Activated CD8-positive, alpha-beta memory T cell treated with anti-CD3 and anti-CD28 coated beads, Interleukin-2, amount 50 U/mL, for 4 hours (primary cell): ENCODE measurements around the gene DNAAF5.
"Not testable (repeated sequence)": the region's sequence is repeated elsewhere in the genome, so short reads cannot be mapped to it uniquely, and the experiment has no call there.

Experiments
- DNase-seq: peaks from one replicate; pipeline ENCODE4 v3.0.0-alpha.2; 2020

The DNAAF5 gene

DNA sequence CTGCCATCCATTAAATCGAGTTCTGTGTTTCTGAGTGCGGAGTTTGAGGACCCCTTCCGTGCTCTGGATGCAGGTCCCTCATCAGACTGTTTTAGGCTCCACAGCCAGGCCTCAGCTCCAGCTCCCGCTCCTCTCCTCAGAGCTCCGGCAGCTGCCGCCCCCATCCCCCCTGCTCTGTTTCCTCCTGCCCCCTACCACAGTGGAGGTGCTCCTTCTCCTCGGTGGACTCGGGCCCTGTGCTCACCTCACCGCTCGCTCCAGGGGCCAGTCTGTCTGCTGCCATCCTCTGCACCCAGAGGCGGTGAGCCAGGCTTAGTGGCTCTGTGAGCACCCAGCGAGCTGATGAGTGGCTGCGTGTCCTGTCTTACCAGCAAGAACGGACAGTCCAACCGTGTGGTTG, 21.9 kb downstream of the DNAAF5 start:
- DNase-seq = no peak

DNA sequence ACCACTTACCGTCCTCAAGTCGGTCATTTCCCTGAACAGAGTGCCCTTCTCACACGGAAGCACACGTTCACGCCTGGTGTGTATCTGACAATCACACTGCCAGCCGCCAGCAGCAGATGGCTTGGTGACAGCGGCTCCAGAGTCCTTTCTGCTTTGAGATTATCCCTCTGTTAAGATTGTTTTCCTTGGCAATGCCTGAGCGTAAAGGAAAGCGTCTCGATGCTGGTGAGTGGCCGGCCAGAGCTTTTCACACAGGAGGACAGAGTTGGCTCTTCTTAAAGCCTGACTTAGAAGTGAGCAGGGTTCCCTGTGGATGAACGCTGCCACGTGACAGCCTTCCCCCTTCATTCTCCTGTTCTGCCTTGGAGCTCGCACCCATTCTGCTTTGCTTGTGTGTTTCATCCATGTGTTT, 22.6 kb downstream of the DNAAF5 start:
- DNase-seq = no peak

- no peak for DNase-seq
Observed at GRCh38 chr7:750111-750905, 23.8 kb downstream of the DNAAF5 start.

DNA sequence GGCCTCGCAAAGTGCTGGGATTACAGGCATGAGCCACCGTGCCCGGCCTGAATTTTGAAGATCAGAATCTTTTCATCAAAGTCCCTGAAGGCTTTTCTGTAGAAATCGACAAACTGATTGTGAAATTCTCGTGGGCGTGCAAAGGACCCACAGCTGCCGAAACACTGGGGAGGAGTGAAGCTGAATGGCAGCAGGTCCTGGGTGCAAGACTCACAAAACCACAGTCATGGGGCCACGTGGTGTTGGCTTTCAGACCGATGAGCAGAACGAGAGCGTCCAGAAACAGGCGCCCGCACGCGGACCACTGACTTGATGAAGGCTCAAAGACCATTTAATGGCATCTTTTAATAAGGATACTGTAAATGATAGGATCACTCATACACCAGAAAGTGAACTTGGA, 25.3 kb downstream of the DNAAF5 start:
- DNase-seq = no peak

- not testable (repeated sequence) for DNase-seq
Observed at GRCh38 chr7:752256-752655, 25.8 kb downstream of the DNAAF5 start.

GRCh38 chr7:753190-753589, 26.7 kb downstream of the DNAAF5 start:
- no peak for DNase-seq

GRCh38 chr7:754531-755412, 28.3 kb downstream of the DNAAF5 start:
- DNase-seq = no peak

- DNase-seq = no peak
Observed at GRCh38 chr7:755413-755805, 28.9 kb downstream of the DNAAF5 start.

- DNase-seq = no peak
Observed at GRCh38 chr7:756231-756927, 29.9 kb downstream of the DNAAF5 start.

DNA sequence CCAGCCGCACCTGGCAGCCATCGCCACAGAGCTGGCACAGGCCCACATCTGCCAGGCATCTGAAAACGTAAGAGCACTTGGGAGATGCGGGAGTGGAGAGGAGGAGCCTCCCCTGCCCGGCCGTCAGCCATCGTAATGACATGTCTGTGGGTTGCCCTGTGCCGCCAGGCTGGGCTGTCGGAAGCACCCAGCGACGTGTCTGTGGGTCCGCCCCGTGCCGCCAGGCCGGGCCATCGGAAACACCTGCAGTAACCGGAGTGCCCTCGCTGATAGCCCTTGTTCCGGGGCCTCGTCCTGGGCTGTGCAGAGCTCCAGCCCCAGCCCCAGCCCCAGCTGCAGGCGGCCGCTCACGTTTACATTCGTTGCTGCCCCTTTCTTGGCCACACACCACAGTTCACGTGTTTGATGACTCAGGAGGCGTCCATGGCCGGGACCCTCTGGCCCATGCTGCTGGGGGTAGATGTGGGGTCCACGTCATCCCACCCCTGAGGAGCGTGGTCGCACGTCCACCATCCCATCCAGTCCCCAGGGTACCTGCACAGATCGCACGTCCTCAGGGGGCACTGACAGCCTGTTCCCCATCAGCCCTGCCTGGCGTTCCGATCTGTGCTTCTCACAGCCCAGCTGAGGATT, 30.5 kb downstream of the DNAAF5 start:
- no peak for DNase-seq

DNA sequence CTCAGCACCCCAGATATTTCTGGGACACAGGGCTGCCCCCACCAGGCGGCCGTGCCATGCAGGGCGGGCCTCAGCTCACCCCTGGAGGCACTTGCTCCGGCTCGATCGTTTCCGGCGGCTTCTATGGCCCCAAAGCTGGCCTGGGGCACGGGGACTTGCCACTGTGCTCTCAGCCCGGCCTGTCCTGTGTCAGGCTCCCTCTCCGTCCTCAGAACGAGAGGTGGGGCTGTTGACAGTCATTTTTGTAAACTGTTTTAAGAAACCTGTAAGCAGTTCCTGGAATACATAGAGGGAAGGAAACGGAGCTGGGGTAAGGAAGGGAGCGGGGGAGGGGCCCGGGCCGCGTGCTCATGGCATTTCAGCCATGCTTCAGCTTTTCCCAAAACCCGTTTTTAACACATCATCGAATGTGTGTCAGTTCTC, 31.3 kb downstream of the DNAAF5 start:
- DNase-seq = no peak

- DNase-seq = no peak
Observed at GRCh38 chr7:759569-759968, 33.1 kb downstream of the DNAAF5 start.

DNA sequence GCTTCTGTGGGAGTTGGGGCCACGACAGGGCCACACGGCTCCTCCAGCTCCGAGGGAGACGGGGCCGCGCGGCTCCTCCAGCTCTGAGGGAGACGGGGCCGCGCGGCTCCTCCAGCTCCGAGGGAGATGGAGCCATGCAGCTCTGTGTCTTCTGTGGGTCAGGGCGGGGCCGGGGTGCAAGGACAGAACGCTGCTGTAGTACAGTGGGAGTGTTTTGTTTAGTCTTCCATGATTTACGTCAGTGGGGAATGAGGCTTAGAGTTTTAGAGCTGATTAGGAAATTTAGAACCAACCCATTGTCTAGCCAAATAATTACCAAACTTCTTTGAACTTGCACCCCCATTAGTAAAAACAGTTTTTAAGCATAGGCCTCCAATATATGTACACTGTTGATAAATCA, 33.5 kb downstream of the DNAAF5 start:
- no peak for DNase-seq

DNA sequence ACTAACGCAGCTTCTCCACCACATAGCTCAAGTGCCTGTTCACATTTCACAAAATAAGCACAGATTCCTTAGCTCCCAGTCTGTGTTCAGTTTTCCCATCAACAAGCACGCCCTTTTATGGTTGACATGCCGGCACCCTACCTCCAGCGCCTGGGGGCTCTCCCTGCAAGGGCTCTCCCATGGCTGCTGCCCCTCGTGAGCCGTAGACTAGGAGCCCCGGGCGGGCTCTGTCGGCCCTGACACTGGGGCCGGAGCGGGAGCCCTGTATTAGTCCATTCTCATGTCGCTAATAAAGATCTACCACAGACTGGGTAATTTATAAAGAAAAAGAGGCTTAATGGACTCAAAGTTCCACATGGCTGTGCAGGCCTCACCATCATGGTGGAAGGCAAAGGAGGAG, 34.6 kb downstream of the DNAAF5 start:
- no peak for DNase-seq

DNA sequence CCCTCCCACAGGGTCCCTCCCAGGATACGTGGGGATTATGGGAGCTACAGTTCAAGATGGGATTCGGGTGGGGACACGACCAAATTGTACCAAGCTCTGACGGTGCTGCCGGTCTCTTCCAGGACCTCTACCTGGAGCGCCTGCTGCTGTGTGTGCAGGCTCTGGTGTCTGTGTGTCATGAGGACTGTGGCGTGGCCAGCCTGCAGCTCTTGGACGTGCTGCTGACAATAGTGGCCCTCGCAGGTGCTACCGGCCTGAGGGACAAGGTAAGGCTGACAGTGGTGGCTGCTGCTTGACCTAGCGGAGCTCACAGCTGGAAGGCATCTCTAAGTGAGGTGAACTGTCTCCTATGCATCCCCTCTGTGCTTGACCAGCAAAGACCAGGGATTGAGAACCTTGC, 35.1 kb downstream of the DNAAF5 start:
- no peak for DNase-seq

DNA sequence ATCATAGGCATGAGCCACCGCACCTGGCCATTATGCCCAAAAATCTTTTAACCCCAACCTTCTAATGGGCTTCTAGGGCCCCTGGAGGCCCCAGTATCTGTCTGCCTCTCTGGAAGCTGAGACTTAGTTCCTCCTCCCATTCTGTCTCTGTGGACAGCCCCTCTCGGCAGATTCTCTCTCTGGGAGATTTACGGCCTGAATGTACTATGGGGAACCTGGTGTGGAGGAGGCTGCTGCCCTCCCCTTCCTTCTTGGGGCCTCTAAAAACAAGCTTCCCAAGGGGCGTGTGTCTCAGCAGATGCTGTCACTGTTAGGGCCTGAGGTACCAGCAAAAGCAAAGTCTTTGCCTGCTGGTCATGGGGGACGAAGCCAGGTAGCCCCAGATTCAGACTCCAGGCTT, 36.4 kb downstream of the DNAAF5 start:
- no peak for DNase-seq

DNA sequence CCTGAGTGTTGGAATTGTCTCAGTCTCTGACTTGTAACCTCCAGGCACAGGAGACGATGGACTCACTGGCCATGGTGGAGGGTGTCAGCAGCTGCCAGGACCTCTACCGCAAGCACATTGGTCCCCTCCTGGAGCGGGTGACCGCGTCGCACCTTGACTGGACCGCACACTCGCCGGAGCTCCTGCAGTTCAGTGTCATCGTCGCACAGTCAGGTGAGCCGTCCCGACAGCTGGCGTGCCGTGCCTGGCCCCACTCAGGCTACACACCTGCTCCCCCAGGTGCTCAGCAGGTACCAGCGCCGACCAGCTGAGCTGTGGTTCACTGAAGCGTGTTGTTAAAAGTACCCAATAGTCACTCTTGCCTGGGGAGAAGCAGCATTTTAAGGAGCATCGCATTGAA, 37.3 kb downstream of the DNAAF5 start:
- DNase-seq = no peak

DNA sequence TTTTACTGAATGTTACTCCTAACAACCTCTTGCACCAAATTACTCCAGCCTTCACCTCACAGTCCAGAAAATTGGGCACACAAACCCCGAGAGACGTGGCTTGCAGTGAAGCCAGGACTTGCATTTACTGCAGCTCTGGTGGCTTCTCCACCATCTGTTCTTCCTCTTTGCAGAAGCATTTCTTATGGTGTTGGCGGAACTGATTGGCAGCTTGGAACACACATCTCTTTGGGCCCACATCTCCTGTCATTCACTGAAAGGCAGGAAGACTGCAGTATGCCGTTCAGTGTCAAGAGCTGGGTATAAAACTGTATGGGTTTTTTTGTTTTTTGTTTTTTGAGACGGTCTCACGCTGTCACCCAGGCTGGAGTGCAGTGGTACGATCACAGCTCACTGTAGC, 38.9 kb downstream of the DNAAF5 start:
- DNase-seq = no peak

DNA sequence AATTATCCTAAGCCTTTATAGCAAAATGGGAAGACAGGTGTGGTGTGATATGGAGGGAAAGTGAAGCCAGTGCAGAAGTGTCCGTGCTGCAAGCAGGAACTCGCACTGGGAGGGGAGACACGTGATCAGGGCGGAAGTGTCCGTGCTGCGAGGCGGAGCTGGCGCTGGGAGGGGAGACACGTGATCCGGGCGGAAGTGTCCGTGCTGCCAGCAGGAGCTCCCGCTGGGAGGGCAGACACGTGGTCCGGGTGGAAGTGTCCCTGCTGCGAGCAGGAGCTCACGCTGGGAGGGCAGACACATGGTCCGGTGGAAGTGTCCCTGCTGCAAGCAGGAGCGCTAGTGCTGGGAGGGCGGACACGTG, 41.1 kb downstream of the DNAAF5 start:
- DNase-seq = no peak

DNA sequence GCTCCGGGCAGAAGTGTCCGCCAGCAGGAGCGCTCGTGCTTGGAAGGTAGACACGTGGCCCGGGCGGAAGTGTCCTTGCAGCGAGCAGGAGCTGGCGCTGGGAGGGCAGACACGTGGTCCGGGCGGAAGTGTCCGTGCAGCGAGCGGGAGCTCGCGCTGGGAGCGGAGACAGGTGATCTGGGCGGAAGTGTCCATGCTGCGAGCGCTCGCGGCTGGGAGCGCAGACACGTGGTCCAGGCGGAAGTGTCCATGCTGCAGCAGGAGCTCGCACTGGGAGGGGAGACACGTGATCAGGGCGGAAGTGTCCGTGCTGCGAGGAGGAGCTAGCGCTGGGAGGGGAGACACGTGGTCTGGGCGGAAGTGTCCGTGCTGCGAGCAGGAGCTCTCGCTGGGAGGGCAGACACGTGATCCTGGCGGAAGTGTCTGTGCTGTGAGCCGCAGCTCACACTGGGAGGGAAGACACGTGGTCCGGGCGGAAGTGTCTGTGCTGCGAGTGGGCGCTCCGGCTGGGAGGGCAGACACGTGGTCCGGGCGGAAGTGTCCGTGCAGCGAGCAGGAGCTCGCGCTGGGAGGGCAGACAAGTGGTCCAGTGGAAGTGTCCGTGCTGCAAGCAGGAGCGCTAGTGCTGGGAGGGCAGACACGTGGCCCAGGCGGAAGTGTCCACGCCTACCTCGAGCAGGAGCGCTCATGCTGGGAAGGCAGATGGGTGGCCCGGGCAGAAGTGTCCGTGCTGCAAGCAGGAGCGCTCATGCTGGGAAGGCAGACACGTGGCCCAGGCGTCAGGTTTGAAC, 41.6 kb downstream of the DNAAF5 start:
- no peak for DNase-seq

GRCh38 chr7:768881-769504, 42.5 kb downstream of the DNAAF5 start:
- DNase-seq = no peak

DNA sequence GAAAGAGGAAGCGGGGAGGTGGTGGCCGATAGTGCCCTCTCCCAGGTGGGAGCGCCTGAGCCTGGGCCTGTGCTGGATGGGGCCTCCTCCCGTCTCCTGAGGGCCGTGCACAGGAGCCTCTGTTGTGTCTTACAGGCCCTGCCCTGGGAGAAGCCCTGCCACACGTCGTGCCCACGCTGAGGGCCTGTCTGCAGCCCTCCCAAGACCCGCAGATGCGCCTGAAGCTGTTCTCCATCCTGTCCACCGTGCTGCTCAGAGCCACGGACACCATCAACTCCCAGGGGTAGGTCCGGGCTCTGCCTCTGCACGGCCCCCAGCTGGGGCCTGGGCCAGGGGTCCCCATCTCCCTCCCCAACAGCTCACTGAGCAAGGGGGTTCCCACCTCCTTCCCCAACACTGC, 43.8 kb downstream of the DNAAF5 start:
- no peak for DNase-seq
